Liver (tissue), 9 donors: ENCODE data around the gene DNMT1. TPM values are rescaled to one million over a fixed set of nuclear protein-coding genes. Genes with fewer than 3 reads are reported as not detected.
A peak's percentile ranks its signal among the peaks of the same experiment; 100 is the strongest.

Experiments used
- DNase-seq: peaks from one replicate; pipeline ENCODE4 v3.0.0-alpha.2; 2017; ENCODE audit warnings: low spot score
- H3K27ac ChIP-seq, 2 donors: one replicate each; pipeline ENCODE4 v1.7.0; 2013; ENCODE audit warnings: inconsistent platforms in 2 of 2, low read length in 2 of 2, control low read depth in 1 of 2, low read depth in 1 of 2, mild to moderate bottlenecking in 1 of 2
- H3K27me3 ChIP-seq, 4 donors: one replicate each; pipeline versions ENCODE4 v1.6.1 to v1.7.0; 2013; ENCODE audit warnings: low read length in 3 of 4, inconsistent platforms in 1 of 4, mild to moderate bottlenecking in 1 of 4, moderate library complexity in 1 of 4; ENCODE audit not compliant: control insufficient read depth in 4 of 4, insufficient read depth in 4 of 4
- H3K36me3 ChIP-seq, 4 donors: one replicate each; pipeline versions ENCODE4 v1.6.1 to v1.7.0; 2013; ENCODE audit warnings: low read length in 3 of 4, mild to moderate bottlenecking in 3 of 4, low read depth in 1 of 4, moderate library complexity in 1 of 4; ENCODE audit not compliant: control insufficient read depth in 4 of 4, insufficient read depth in 3 of 4
- H3K4me1 ChIP-seq, 4 donors: one replicate each; pipeline versions ENCODE4 v1.6.1 to v1.7.0; 2013; ENCODE audit warnings: low read length in 3 of 4, mild to moderate bottlenecking in 3 of 4, moderate library complexity in 1 of 4; ENCODE audit not compliant: control insufficient read depth in 4 of 4, insufficient read depth in 4 of 4
- H3K4me3 ChIP-seq, 3 donors: one replicate each; pipeline versions ENCODE4 v1.6.1 to v1.7.0; 2013; ENCODE audit warnings: low read length in 3 of 3, control low read depth in 1 of 3, low read depth in 1 of 3, mild to moderate bottlenecking in 1 of 3
- H3K9ac ChIP-seq, 2 donors: one replicate each; pipeline ENCODE4 v1.7.0; 2013; ENCODE audit warnings: low read length in 2 of 2, mild to moderate bottlenecking in 2 of 2, moderate library complexity in 2 of 2, control low read depth in 1 of 2, low read depth in 1 of 2
- H3K9me3 ChIP-seq, 4 donors: one replicate each; pipeline versions ENCODE4 v1.6.1 to v1.7.0; 2013; ENCODE audit warnings: low read length in 3 of 4; ENCODE audit not compliant: control insufficient read depth in 4 of 4
- CTCF ChIP-seq: fragments of 150-350 bp; IDR thresholded peaks from 2 replicates; pipeline ENCODE4 v1.5.1; 2017; ENCODE audit warnings: improper control_type of control experiment, low read depth, low read length; ENCODE audit not compliant: missing input control
- EGR1 ChIP-seq, 2 donors: IDR thresholded peaks; 2 replicates each; pipeline ENCODE4 v1.6.1; 2016 to 2018; ENCODE audit warnings: antibody characterized with exemption in 2 of 2, low read depth in 2 of 2
- FOXA1 ChIP-seq: IDR thresholded peaks from 2 replicates; pipeline ENCODE4 v1.6.1; 2016; ENCODE audit warnings: antibody characterized with exemption
- FOXA2 ChIP-seq: IDR thresholded peaks from 2 replicates; pipeline ENCODE4 v1.6.1; 2016; ENCODE audit warnings: antibody characterized with exemption
- GABPA ChIP-seq, 2 donors: IDR thresholded peaks in 1 of 2; conservative IDR thresholded peaks in 1 of 2; 2 replicates each; pipeline ENCODE4 v1.6.1; 2016; ENCODE audit warnings: antibody characterized with exemption in 2 of 2, mild to moderate bottlenecking in 1 of 2, moderate library complexity in 1 of 2
- HNF4A ChIP-seq, 2 donors: conservative IDR thresholded peaks; 2 replicates each; pipeline ENCODE4 v1.6.1; 2016; ENCODE audit warnings: antibody characterized with exemption in 2 of 2, mild to moderate bottlenecking in 2 of 2
- HNF4G ChIP-seq: IDR thresholded peaks from 2 replicates; pipeline ENCODE4 v1.6.1; 2016; ENCODE audit warnings: antibody characterized with exemption
- JUND ChIP-seq, 2 donors: IDR thresholded peaks; 2 replicates each; pipeline ENCODE4 v1.6.1; 2016; ENCODE audit warnings: antibody characterized with exemption in 2 of 2
- NR2F2 ChIP-seq: IDR thresholded peaks from 2 replicates; pipeline ENCODE4 v1.6.1; 2016; ENCODE audit warnings: antibody characterized with exemption
- RAD21 ChIP-seq, 2 donors: IDR thresholded peaks; 2 replicates each; pipeline ENCODE4 v1.6.1; 2016; ENCODE audit warnings: antibody characterized with exemption in 2 of 2, mild to moderate bottlenecking in 2 of 2
- REST ChIP-seq: IDR thresholded peaks from 2 replicates; pipeline ENCODE4 v1.6.1; 2016; ENCODE audit warnings: antibody characterized with exemption, mild to moderate bottlenecking
- RXRA ChIP-seq, 2 donors: IDR thresholded peaks; 2 replicates each; pipeline ENCODE4 v1.6.1; 2017 to 2018; ENCODE audit warnings: antibody characterized with exemption in 2 of 2, mild to moderate bottlenecking in 1 of 2
- SP1 ChIP-seq: IDR thresholded peaks from 2 replicates; pipeline ENCODE4 v1.6.1; 2018; ENCODE audit warnings: antibody characterized with exemption, mild to moderate bottlenecking
- TAF1 ChIP-seq: conservative IDR thresholded peaks from 2 replicates; pipeline ENCODE4 v1.6.1; 2016; ENCODE audit warnings: antibody characterized with exemption, mild to moderate bottlenecking
- YY1 ChIP-seq: IDR thresholded peaks from 2 replicates; pipeline ENCODE4 v1.6.1; 2016; ENCODE audit warnings: antibody characterized with exemption, mild to moderate bottlenecking
- WGBS: extraction: QIAGEN DNeasy Blood & Tissue Kit; methylation state at CpG from one replicate; pipeline ENCODE4 v1.1.7; 2013; 5-methylcytosine and 5-hydroxymethylcytosine counted together
- polyA plus RNA-seq, 2 donors: library from polyadenylated mRNA; stranded (reverse) in 1 of 2; unstranded in 1 of 2; fragments of 200-250 nt in 1 of 2; fragments of >200 nt in 1 of 2; fragmentation: Nextera tagmentation in 1 of 2; extraction: Ambion mirVana in 1 of 2; gene quantifications; one replicate each; pipeline versions ENCODE4 v1.2.1 to v1.2.3, GENCODE V29; 2013 to 2015
- total RNA-seq, 2 donors: library from RNA; depleted of rRNA; stranded (reverse); fragments of >200 nt; gene quantifications; one replicate each; pipeline ENCODE4 v1.2.3, GENCODE V29; 2014
- TF ChIP-seq, protein P1 (sequence below): IDR thresholded peaks from 2 replicates; pipeline ENCODE4 v1.6.1; 2016; ENCODE audit warnings: antibody characterized with exemption
- TF ChIP-seq, protein P2 (sequence below): IDR thresholded peaks from 2 replicates; pipeline ENCODE4 v1.6.1; 2016; ENCODE audit warnings: antibody characterized with exemption
- TF ChIP-seq, protein P3 (sequence below): IDR thresholded peaks from 2 replicates; pipeline ENCODE4 v1.6.1; 2016; ENCODE audit warnings: antibody characterized with exemption
- donor health status: healthy.
- donor health status: healthy.
- donor health status: healthy.
- donor health status: healthy.
- donor health status: healthy.

The DNMT1 gene
- total and polyA plus RNA-seq, 4 donors, result 8.7 to 47.1 (median 20.0) TPM

DNA sequence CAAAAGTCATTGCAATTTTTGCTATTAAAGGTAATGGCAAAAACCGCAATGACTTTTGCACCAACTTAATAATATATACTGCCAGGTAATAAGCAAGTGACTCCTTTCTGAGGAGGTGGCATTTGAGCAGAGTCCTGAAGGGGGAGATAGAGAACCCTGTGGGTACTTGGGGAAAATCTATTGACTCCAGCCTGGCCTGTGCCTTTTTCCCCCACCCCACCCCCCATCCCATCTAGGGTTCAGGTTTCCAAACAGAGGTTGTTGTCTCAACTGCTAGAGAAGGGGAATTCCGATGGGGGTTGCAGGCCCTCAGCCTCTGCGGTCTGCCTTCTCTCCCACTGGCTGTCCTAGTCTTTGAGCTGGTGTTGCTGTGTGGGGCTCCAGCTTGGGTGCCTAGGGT, 24.9 kb upstream of the DNMT1 start:
- Histone ChIP-seq H3K36me3 (peaks cover 0 to 3% (median under 1%) of the 10 kb centered on the region in 4 donors), H3K27ac (no peak overlapping the region), H3K4me3 (no peak overlapping the region), H3K27me3 (no peaks in the 10 kb centered on the region), H3K9ac (no peak overlapping the region), H3K4me1 (peaks cover 0 to 5% (median 2%) of the 10 kb centered on the region in 4 donors), H3K9me3 (no peaks in the 10 kb centered on the region)
- WGBS, result 28% methylated on average over 3 of the region's 3 CpGs
- DNase-seq, result no peak
- TF ChIP-seq SP1 (peak; percentile 24), GABPA (IDR thresholded peaks at IDR 0.05 in 1 of 2, conservative IDR thresholded peaks at IDR 0.05 in 1 of 2) (no peak), RAD21 (IDR thresholded peaks at IDR 0.05) (peak; percentile 32 to 72), CTCF (peak; percentile 31), FOXA2 (no peak), RXRA (IDR thresholded peaks at IDR 0.05) (peak in 1 of 2 donors; percentile 12), NR2F2 (no peak), HNF4A (conservative IDR thresholded peaks at IDR 0.05) (peak in 1 of 2 donors; percentile 18), JUND (IDR thresholded peaks at IDR 0.05) (no peak)
- TF ChIP-seq, protein P1, sequence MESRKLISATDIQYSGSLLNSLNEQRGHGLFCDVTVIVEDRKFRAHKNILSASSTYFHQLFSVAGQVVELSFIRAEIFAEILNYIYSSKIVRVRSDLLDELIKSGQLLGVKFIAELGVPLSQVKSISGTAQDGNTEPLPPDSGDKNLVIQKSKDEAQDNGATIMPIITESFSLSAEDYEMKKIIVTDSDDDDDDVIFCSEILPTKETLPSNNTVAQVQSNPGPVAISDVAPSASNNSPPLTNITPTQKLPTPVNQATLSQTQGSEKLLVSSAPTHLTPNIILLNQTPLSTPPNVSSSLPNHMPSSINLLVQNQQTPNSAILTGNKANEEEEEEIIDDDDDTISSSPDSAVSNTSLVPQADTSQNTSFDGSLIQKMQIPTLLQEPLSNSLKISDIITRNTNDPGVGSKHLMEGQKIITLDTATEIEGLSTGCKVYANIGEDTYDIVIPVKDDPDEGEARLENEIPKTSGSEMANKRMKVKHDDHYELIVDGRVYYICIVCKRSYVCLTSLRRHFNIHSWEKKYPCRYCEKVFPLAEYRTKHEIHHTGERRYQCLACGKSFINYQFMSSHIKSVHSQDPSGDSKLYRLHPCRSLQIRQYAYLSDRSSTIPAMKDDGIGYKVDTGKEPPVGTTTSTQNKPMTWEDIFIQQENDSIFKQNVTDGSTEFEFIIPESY, result no peak

DNA sequence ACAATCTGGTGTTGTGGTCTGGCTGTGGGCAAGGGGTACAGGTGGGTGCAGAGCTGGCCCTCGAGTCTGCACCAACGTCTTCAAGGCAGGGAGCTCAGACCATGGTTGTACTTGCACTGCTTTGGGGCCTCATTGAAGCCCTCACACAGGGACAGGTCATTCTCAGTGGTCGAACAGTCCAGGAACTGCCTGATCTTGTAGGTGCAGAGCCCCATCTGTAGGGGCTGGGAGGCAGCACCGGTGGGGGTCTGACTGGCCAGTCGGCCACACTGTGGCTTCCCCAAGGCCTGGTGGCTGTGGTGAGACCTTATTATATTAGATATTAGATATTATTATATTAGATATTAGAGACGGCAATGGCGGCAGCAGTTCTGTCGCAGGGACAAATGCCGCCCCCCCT, 22.3 kb upstream of the DNMT1 start:
- peaks cover 0 to under 1% (median 0%) of the 10 kb centered on the region in 4 donors for H3K36me3 ChIP-seq
- H3K9ac ChIP-seq, result no peak overlapping the region
- peaks cover 0 to 5% (median 2%) of the 10 kb centered on the region in 4 donors for H3K4me1 ChIP-seq
- H3K27ac ChIP-seq, result no peak overlapping the region
- no peaks in the 10 kb centered on the region for H3K27me3 ChIP-seq
- no peaks in the 10 kb centered on the region for H3K9me3 ChIP-seq
- 91% methylated on average over 9 of the region's 9 CpGs for WGBS
- H3K4me3 ChIP-seq, result no peak overlapping the region
- DNase-seq, result no peak
- TF ChIP-seq, protein P2, sequence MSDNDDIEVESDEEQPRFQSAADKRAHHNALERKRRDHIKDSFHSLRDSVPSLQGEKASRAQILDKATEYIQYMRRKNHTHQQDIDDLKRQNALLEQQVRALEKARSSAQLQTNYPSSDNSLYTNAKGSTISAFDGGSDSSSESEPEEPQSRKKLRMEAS, result no peak
- TF ChIP-seq RXRA (IDR thresholded peaks at IDR 0.05) (no peak), NR2F2 (no peak), FOXA1 (no peak), SP1 (no peak), HNF4G (no peak), YY1 (no peak), CTCF (no peak), RAD21 (IDR thresholded peaks at IDR 0.05) (no peak), GABPA (IDR thresholded peaks at IDR 0.05 in 1 of 2, conservative IDR thresholded peaks at IDR 0.05 in 1 of 2) (no peak), TAF1 (no peak), JUND (IDR thresholded peaks at IDR 0.05) (no peak), REST (no peak), EGR1 (IDR thresholded peaks at IDR 0.05; ENCODE audit: low read depth in 2 of 2) (no peak), FOXA2 (no peak), HNF4A (conservative IDR thresholded peaks at IDR 0.05) (no peak)
- TF ChIP-seq, protein P1, result no peak
- TF ChIP-seq, protein P3, sequence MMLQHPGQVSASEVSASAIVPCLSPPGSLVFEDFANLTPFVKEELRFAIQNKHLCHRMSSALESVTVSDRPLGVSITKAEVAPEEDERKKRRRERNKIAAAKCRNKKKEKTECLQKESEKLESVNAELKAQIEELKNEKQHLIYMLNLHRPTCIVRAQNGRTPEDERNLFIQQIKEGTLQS, result no peak
